ENCODE measurements around the gene NBPF10.
"Not testable (repeated sequence)": the region's sequence is repeated elsewhere in the genome, so short reads cannot be mapped to it uniquely, and the experiment has no call there.

NBPF10 gene, protein sequence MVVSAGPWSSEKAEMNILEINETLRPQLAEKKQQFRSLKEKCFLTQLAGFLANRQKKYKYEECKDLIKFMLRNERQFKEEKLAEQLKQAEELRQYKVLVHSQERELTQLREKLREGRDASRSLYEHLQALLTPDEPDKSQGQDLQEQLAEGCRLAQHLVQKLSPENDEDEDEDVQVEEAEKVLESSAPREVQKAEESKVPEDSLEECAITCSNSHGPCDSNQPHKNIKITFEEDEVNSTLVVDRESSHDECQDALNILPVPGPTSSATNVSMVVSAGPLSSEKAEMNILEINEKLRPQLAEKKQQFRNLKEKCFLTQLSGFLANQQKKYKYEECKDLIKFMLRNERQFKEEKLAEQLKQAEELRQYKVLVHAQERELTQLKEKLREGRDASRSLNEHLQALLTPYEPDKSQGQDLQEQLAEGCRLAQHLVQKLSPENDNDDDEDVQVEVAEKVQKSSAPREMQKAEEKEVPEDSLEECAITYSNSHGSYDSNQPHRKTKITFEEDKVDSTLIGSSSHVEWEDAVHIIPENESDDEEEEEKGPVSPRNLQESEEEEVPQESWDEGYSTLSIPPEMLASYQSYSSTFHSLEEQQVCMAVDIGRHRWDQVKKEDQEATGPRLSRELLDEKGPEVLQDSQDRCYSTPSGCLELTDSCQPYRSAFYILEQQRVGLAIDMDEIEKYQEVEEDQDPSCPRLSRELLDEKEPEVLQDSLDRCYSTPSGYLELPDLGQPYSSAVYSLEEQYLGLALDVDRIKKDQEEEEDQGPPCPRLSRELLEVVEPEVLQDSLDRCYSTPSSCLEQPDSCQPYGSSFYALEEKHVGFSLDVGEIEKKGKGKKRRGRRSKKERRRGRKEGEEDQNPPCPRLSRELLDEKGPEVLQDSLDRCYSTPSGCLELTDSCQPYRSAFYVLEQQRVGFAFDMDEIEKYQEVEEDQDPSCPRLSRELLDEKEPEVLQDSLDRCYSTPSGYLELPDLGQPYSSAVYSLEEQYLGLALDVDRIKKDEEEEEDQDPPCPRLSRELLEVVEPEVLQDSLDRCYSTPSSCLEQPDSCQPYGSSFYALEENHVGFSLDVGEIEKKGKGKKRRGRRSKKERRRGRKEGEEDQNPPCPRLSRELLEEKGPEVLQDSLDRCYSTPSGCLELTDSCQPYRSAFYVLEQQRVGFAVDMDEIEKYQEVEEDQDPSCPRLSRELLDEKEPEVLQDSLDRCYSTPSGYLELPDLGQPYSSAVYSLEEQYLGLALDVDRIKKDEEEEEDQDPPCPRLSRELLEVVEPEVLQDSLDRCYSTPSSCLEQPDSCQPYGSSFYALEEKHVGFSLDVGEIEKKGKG (N-terminal part only)

GRCh38 chr1:146144465-146144864, at the start of gene NBPF10:
Gene NBPF10, minus strand, starts transcription at chr1:146144804. Its CDS starts 35 bp downstream, at chr1:146144769.
- not testable (repeated sequence) for H3K27ac ChIP-seq (ENCODE audit: low read depth, low read length); H3K9ac ChIP-seq (ENCODE audit: low read length); H3K27me3 ChIP-seq (ENCODE audit: control insufficient read depth, insufficient read depth, low read length); H3K4me1 ChIP-seq (ENCODE audit: control insufficient read depth, insufficient read depth, low read length); H3K4me3 ChIP-seq (ENCODE audit: low read length); H3K36me3 ChIP-seq (ENCODE audit: control insufficient read depth, insufficient read depth, low read length)

GRCh38 chr1:146174531-146174930, 29.9 kb upstream of the NBPF10 start:
- not testable (repeated sequence) for H3K4me3 ChIP-seq (ENCODE audit: low read length); H3K9ac ChIP-seq (ENCODE audit: low read length); H3K36me3 ChIP-seq (ENCODE audit: control insufficient read depth, insufficient read depth, low read length); H3K4me1 ChIP-seq (ENCODE audit: control insufficient read depth, insufficient read depth, low read length); H3K27me3 ChIP-seq (ENCODE audit: control insufficient read depth, insufficient read depth, low read length); H3K27ac ChIP-seq (ENCODE audit: low read depth, low read length)

GRCh38 chr1:146167740-146168139, 23.1 kb upstream of the NBPF10 start:
- not testable (repeated sequence) for H3K9ac ChIP-seq (ENCODE audit: low read length); H3K27me3 ChIP-seq (ENCODE audit: control insufficient read depth, insufficient read depth, low read length); H3K27ac ChIP-seq (ENCODE audit: low read depth, low read length); H3K36me3 ChIP-seq (ENCODE audit: control insufficient read depth, insufficient read depth, low read length); H3K4me3 ChIP-seq (ENCODE audit: low read length); H3K4me1 ChIP-seq (ENCODE audit: control insufficient read depth, insufficient read depth, low read length)

GRCh38 chr1:146167273-146167672, 22.7 kb upstream of the NBPF10 start:
- not testable (repeated sequence) for H3K4me3 ChIP-seq (ENCODE audit: low read length); H3K36me3 ChIP-seq (ENCODE audit: control insufficient read depth, insufficient read depth, low read length); H3K9ac ChIP-seq (ENCODE audit: low read length); H3K27me3 ChIP-seq (ENCODE audit: control insufficient read depth, insufficient read depth, low read length); H3K27ac ChIP-seq (ENCODE audit: low read depth, low read length); H3K4me1 ChIP-seq (ENCODE audit: control insufficient read depth, insufficient read depth, low read length)
